NOMO-1 treated with DMSO at 0.1 percent for 48 hours (cell line): ENCODE results near the gene ADCY7.

Experiments used
- DNase-seq: peaks from one replicate; lab custom pipeline; 2025; ENCODE audit not compliant: unreplicated experiment; lab: John Stamatoyannopoulos, UW

ADCY7 gene

GRCh38 chr16:50310308-50311133 is 44.2 kb downstream of the ADCY7 start:
- DNase-seq = no peak

GRCh38 chr16:50311134-50311528 is 44.8 kb downstream of the ADCY7 start:
- DNase-seq = no peak

GRCh38 chr16:50311891-50312501 is 45.6 kb downstream of the ADCY7 start:
- DNase-seq = no peak

GRCh38 chr16:50313596-50314478 is 47.5 kb downstream of the ADCY7 start:
- no peak for DNase-seq

GRCh38 chr16:50314665-50315064 is 48.3 kb downstream of the ADCY7 start:
- no peak for DNase-seq

- no peak for DNase-seq
Observed at GRCh38 chr16:50315346-50315997, 49.1 kb downstream of the ADCY7 start.

- no peak for DNase-seq
Observed at GRCh38 chr16:50316102-50316847, 49.9 kb downstream of the ADCY7 start.

GRCh38 chr16:50316848-50317630 is 50.7 kb downstream of the ADCY7 start:
- DNase-seq = no peak

GRCh38 chr16:50318796-50319578 is 52.6 kb downstream of the ADCY7 start:
- DNase-seq = no peak

GRCh38 chr16:50320310-50320709 is 54.0 kb downstream of the ADCY7 start:
- no peak for DNase-seq

GRCh38 chr16:50322333-50322732 is 56.0 kb downstream of the ADCY7 start:
- no peak for DNase-seq

- DNase-seq = no peak
Observed at GRCh38 chr16:50323335-50324011, 57.1 kb downstream of the ADCY7 start.

- DNase-seq = no peak
Observed at GRCh38 chr16:50324345-50324744, 58.0 kb downstream of the ADCY7 start.

- DNase-seq = no peak
Observed at GRCh38 chr16:50326264-50326663, 59.9 kb downstream of the ADCY7 start.

GRCh38 chr16:50326835-50327465 is 60.6 kb downstream of the ADCY7 start:
- no peak for DNase-seq

GRCh38 chr16:50329446-50330189 is 63.3 kb downstream of the ADCY7 start:
- DNase-seq = no peak

GRCh38 chr16:50331570-50331969 is 65.2 kb downstream of the ADCY7 start:
- no peak for DNase-seq
